Activated naive CD8-positive, alpha-beta T cell treated with anti-CD3 and anti-CD28 coated beads, Interleukin-2, amount 50 U/mL, for 16 hours (primary cell): ENCODE data around the gene ISYNA1.

Experiments used
- DNase-seq: peaks from one replicate; pipeline ENCODE4 v3.0.0-alpha.2; 2020; ENCODE audit warnings: low read depth, low spot score

Gene ISYNA1

DNA sequence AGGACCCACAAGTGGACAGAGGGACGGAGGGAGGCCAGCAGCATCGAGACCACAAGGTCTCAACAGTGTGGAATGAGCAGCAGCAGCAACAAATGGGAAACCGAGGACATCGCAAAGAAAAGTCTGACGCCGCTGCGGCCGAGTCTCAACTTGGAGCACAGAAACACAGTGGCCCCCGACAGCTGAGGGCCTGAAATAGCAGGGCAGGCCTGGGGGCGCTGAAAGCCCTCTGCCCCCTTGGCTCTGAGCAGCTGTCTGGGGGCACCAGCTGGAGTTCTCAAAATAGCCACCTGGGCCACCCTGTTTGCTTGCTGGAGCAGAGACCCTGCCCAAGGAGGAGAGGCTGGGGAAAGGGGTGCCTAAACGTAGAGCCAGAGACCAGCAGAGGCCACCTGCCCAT lies 5.9 kb upstream of the ISYNA1 start:
- no peak for DNase-seq

DNA sequence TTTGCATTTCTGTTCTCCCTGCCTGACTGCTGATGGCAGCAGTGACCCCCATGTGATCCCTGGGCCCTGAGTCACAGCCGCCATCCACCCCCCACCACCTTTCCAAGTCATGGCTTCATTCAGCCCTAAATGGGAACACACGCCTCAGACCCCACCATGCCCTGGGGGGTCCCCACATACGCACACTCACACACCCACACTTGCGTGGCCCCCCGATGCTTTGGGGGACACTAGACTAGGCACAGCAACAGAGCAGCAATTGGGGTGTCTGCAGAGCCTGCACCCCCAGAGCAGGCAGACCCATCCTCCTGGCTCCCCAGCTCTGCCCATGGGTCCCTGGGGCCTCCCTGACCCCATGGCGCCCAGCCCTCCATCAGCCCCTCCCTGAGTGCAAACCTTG lies 5.5 kb upstream of the ISYNA1 start:
- no peak for DNase-seq

DNA sequence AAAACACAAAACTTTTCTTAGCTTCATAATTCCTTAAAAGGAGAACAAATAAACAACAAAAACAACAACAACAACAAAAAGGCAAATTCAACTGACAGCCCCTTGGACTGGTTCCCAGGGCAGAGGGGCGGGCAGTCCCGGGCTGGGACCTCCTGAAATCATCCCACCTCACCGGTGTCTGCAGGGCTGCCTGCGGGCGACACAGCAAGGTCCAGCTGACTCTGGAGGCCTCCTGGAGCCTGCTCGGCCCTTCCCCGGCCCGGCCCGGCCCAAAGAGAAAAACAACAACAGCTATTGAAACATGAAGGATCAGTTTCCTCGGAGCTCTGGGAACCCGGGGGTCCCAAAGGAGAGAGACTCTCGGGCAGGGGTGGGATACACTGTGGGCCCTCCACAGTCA lies 5.0 kb upstream of the ISYNA1 start:
- no peak for DNase-seq

DNA sequence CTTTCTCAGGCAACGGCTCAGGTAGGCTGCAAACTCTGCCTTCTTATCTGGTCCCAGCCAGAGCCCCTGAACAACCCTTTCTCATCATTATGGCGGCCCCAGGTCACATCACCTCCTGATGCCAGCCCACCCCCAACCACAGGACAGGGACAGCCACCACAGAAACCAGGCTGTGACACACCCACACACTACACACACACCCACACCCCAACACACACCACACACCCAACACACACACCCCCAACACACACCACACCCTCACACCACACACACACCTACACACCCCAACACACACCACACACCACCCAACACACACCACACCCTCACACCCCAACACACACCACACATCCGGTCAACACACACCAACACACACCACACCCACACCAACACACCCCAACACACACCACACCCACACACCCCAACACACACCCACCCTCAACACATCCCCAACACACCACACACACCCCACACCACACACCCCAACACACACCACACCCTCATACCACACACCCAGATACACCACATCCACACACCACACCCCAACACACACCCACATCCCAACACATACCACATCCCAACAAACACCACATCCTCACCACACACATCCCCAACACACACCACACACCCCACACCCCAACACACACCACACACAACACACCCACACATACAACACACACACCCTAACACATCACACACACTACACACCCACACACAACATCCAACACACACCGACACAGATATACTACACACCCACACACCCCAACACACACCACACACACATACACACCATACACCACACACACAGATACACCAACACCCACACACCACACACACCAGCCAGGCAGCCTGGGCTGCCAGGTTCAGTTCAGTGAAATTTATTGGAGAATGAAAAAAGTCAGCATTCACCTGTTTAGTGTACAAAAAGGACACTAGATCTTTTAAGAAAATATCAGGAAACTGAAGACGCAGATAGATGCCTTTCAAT lies 4.2 kb upstream of the ISYNA1 start:
- no peak for DNase-seq

DNA sequence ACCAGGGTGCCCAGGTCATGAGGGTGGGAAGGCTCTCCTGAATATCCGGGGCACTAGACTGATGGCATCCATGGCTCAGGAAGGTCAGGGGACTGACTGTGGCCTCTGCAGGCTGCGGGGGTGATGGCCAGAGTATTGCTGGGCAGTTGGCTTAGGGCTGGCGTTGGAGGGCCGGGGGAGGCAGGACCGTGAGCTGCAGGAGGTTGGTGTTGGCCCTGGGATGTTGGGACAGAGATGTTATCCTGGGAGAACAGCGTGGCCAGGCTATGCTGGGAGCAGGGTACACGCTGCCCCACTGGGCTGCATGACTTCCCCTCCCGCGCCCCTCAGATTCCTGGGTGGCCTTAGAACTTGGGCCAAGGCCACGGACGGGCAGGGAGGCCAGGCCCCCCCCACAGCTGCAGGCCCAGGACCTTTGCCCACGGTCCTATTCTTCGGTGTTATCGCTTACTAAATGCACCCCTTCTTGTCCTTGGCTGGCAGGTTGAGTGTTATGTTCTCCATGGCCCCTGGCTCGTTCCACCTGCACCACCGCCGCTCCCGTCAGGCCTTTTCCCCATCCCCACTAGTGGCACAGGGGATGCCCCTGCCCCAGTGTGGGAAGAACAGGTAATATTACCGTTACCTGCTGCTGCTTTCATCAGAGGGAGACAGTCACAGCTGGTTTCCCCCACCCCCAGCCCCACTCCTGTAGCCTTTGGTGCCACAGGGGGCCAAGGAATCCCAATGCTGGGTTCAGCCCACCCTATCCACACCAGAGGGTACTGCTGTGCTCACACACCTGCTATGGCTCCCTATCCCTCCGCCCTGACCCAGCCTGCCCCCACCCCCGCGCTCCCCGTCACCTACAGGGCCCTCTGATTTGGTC lies 3.2 kb upstream of the ISYNA1 start:
- no peak for DNase-seq

DNA sequence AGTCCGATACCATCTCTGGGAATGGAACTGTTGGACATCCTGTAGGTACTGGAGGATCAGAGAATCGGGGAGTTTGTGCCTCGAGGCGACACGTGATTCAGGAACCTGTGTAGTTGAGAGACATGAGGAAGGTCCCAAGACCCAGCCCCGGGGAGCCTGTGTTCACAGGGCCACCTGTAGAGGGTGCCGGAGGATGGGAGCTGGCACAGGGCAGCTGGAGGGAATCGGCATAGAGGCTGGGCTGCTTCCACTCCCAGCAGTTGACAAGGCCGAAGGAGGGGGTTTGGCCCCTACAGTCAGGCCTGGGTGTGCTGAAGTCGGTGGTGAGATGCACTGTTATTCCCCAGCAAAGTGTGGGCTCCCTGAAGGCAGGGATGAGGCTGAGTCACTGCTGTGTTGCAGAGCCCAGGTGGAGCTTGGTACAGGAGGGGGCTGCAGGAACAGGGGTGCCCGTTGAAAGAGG lies 2.5 kb upstream of the ISYNA1 start:
- DNase-seq, result no peak

DNA sequence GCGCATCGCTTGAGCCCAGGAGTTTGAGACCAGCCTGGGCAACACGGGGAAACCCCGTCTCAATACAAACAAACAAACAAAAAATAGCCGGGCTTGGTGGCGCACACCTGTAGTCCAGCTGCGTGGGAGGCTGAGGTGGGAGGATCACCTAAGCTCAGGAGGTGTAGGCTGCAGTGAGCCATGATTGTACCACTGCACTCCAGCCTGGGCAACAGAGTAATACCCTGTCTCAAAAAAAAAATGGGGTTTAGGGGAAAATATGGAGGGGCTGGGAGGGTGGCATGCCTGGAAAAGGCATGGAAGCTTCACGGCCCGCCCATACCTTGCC lies 1.9 kb upstream of the ISYNA1 start:
- no peak for DNase-seq

DNA sequence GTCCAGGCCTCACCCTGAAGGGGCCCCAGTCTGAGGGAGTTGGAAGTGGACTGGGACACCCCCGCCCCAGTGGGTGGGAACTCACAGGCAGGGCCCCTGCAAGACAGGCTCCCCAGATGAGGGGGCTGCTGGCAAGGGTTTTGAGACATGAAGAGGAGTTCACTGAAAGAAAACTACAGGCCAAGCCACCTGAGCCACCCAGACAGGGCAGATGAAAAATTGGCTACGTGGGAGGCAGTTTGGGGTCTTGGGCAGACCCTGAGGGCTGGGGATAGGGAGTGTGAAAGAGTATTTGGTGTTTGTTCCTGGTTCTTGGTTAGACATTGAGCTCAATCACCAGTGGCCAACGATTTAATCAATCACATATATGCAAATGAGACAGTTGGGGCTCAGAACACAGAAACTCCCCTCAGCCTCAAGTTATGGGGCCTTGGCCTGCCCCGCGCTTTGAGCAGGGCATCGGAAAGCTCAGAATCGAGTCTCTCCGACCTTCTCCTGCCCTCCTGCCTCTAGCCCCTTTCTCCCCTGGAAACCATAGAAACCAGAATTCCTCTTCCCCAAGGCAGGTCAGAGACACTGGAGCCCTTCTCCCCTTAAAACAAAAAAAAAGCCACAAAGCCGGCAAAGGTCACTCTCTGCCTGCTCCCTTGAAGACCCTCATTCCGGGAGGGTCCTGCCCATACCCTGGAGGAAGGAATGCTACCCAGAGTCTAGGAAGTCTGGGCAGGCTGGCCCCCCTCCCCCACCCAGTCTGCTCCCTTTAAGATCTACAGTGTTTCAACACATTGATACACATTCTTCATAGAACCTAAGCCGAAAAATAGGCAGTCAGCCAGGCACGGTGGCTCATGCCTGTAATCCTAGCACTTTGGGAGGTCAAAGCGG lies 1.3 kb upstream of the ISYNA1 start:
- no peak for DNase-seq

DNA sequence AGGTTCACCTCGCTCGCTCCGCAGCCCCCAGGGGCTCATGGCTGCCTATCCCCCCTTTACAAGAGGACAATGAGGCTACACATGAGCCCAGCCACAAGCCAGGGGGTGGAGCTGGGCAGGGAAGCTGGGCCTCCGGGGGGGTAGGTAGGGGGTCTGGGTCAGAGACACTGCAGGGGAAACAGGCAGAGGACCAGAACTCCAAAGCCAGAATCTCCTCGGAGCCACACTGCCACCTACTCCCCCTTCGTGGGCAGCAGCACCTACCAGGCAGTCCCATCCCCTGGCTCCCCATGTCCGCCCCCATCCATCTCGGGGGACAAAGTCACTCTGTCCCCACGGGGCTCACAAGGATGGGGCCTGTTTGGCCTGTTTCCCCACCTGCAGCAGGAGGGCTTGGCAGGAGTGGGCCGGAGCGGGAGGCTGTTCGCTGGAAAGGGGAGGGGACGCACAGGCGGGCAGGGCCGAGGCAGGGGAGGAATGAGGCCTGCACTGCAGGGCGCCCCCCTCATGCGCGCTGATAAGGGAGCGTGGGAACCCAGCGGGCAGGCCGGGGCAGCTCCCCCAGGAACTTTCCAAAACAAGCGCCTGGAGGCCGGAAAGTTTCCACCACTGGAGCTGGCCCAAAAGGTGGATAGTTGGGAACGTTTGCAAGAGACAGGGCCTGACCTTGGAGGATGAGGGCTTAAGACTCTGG lies 545 bp upstream of the ISYNA1 start:
- DNase-seq, result no peak

DNA sequence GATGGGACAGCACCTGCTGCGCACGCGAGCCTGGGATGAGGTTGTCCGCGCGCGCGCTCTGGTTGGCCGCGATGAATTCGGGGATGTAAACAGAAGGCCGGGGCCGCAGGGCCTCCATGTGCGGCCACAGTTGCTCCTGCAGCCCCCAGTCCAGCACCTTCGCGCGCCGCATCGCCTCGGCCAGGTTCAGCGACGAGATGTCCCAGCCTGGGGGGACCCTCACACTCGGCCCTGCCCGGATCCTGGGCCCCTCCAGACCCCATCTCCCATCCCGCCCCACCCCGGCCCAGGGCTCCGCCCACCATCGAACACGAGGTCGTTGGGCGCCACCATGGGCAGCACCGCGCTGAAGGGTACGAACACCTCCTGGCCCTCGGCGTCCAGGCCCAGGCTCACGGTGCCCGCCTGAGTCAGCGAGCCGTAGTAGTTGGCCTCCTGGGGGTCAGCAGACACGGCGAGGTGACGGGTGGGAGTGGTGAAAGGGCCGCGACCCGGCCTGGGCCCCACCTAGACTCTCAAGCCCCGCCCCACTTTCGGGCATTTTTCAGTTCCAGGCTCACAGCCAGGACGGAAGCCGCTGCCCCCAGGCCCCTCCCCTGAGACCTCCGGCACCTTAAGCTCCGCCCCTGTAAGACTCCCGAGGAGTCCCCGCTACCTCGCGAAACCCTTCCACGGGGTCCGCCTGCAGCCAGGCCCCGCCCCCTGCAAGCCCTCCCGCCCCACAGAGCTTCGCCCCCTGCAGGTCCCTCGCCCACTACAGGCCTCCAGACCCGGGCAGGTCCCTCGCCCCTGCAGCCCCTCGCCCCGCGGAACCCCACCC lies 1.1 kb downstream of the ISYNA1 start:
- DNase-seq, result peak; percentile 68

DNA sequence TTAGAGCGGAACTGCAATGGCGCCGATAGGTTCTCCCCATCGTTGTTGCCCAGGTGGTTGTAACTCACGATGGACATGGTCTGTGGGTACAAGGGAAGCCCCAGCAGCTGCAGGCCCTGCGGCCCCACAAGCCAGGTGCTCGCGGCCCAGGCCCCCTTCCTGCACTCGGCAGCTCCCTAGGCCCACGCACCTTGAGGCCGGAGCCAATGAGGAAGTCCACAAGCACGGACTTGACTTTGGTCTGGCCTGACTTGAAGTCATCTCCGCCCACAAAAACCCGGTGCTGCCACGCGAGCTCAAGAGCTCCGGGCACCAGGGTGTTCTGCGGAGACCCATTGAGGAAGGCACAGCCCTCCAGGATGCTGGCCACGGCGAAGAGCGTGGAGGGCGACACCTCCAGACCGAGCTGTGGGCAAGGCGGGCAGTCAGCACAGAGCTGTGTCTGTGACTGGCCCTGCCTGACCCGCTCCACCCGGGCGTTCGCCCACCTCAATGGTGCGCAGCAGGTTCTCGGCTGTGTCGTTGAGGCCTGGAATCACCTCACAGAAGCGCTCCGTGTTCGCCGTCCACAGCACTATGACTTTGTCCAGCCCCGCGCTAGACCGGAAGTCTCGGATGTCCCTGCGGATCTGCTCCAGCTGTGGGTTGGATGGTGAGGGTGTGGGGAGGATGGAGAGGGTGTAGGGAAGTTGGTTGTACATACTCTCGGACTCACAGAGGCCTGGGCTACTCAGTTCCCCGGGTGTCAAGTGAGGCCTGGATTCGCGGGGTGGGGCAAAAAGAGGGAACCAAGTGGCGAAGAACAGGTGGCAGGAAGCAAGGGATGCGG lies 1.9 kb downstream of the ISYNA1 start:
- DNase-seq, result no peak

DNA sequence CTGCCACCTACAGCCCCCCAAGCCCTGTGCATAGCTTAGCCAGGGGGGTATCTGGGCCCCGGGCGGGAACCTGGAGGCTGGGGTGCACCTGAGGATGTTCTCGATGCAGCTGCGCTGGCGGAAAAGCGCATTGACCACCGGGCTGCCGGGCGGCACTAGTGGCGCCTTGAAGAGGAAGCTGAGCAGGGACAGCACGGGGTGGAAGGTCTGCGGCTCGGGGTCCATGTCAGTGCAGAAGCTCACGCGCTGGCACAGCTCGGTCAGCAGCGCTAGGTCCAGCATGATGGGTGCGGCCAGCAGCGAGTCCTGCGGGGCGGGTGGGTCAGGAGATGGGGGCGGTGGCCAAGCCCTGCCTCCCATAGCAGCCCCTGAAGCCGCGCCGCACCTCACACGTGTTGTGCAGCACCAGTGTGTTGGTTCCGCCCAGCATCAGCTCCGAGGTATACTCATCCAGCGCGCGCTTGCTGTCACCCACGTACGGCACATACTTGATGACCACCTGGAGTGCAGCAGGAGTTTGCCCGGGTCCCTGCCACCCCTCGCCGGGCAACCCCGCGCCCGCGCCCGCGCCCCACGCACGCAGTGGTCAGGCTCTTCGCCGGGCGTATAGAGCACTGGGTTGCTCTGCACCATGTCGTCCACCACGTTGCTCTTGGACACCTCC lies 2.6 kb downstream of the ISYNA1 start:
- DNase-seq, result no peak

DNA sequence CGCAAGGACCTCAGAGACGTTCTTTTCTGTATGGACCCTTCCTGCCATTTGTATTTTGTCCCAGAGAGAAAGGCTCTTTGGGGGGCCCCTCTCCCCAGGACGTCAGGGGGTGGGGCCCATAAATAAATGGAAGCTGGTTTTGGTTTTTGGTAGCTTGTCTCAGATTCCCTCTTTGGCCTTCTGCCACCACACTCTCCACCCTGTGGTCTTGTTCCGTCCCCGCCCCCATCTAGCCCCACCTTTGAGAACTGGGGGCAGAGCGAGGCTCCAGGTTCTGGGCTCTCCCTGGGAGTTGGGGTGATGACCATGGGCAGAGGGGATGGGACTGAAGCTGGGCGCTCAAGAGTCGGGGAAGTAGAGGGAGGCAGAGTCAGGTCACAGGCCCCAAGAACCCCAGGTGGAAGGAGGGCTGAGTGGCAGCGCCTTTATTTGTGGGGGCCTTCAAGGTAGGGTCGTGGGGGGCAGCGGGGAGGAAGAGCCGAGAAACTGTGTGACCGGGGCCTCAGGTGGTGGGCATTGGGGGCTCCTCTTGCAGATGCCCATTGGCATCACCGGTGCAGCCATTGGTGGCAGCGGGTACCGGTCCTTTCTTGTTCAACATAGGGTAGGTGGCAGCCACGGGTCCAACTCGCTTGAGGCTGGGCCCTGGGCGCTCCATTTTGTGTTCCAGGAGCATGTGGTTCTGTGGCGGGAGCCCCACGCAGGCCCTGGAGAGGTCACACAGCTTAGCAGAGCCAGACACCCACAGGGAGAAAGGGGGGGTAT lies 3.3 kb downstream of the ISYNA1 start:
- no peak for DNase-seq

DNA sequence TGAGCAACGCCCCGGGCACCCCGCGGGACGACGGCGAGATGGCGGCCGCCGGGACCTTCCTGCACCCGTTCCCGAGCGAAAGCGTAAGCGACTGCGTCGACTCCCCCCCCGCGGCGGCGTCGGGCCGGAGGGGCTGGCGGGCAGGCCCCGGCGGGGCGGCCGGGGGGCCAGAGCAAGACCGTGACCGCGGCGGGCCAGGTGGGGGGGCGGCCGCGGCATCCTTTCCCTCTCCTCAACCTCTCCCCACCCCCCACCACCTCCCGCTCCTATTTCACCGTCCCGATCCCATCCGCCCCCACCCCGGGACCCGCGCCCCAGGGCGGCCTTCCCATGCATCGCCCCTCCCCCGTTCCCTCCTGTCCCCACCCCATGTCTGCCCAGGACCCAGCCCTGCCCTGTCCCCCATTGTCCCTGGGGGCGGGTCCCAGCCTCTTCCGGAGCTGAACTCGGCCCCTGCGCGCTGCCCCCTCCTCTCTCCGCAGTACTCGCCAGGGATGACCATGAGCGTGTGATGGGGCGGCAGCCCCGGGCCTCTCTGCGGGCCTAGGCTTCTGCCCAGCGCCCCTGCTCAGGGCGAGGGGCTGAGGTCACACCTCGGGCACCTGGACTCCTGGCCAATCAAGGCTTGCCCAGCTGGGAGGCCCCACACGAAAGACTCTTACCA lies 4.1 kb downstream of the ISYNA1 start:
- no peak for DNase-seq

DNA sequence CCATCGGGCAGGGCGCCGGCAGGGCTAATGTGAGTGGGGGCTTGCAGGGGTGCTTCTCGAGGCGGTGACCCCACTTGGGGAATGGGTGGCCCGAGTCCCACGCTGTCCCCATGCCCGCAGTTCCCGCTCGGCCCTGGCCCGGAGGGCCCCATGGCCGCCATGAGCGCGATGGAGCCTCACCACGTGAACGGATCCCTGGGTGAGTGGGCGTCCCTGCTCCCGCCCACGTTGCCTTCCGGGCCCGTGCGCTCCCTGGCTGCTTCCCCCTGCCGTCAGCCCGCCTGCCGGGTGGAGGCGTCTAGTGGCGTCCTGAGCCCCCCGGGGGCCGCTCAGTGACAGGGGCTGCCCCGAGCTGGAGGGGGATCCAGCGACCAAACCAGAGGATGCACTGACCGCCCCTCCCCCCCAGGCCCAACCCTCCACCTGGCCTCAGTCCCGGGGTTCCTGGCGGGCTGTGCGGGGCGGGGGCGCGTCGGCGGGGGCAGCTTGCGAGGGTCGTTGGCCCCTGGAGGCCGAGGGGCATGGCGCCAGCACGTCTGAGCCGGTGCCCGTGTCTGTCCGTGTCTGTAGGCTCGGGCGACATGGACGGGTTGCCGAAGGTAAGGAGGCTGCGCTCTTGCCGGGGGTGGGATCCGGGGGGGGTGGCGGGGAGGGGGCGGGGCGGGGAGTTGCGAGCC lies 4.8 kb downstream of the ISYNA1 start:
- DNase-seq, result no peak

DNA sequence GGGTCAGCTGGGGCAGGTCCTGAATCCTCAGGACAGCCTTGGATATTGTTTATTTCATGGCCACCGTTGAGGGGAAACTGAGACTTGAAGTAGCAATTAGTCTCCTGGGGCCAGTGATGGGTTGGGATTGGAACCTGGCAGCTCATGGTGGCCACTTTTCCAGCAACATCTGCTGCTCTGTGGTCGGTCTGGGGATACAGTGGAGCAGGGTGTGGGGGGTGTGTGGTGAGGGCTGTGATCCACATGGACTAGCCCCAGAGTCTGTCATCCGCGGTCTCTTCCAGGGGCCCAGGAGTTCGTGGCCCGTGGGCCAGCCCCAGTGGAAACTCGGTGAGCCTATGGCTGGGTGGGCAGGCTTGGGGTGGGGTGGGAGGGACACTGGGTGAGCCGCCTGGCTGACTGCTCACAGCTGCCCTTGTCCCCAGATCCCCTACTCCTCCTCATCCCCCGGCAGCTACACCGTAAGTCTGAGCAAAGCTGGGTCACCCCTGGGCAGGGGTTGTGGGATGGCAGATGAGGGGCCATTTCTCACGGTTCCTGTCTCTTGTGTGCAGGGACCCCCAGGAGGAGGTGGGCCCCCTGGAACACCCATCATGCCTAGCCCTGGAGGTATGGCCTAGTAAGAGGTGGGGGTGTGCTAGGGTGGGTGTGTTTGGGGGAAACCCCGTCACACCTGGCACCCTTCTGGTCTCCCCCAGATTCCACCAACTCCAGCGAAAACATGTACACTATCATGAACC lies 5.5 kb downstream of the ISYNA1 start:
- DNase-seq, result no peak
